Panc1 (cell line): ENCODE results near the gene MED31. TPM values are rescaled to one million over a fixed set of nuclear protein-coding genes. Genes with fewer than 3 reads are reported as not detected.

Source experiments
- ATAC-seq: fragments of 200-7000 bp; cut with Tn5 transposase; 2 replicates; pipeline ENCODE4 v1.9.1; 2020; ENCODE audit warnings: mild to moderate bottlenecking, moderate library complexity
- BruUV-seq: library from RNA; stranded (reverse); fragments of 400-500 nt; replicated peaks from 2 replicates; lab custom pipeline; 2021; lab: Mats Ljungman, UMichigan
- CTCF ChIA-PET: fragments of 300-600 bp; sonication (Branson Sonifier 250); formaldehyde crosslinking; loops from one replicate; lab custom pipeline; 2022; ENCODE audit warnings: antibody characterized with exemption; lab: Charles Lee
- POLR2A ChIA-PET: fragments of 300-600 bp; sonication (Branson Sonifier 250); formaldehyde crosslinking; loops from one replicate; lab custom pipeline; 2022; ENCODE audit warnings: antibody characterized with exemption; lab: Charles Lee
- DNase-seq: peaks from one replicate; pipeline ENCODE4 v3.0.0-alpha.2; 2010; ENCODE audit warnings: low read depth, low spot score
- H3K27ac ChIP-seq: 2 replicates; pipeline ENCODE4 v1.5.1; 2011; ENCODE audit warnings: mild to moderate bottlenecking, low read length, inconsistent platforms
- H3K27me3 ChIP-seq: fragments of 200-500 bp; sonication (Bioruptor generic); 2 replicates; pipeline ENCODE4 v1.6.0; 2014; ENCODE audit warnings: low read length, inconsistent platforms; ENCODE audit not compliant: control insufficient read depth, insufficient read depth
- H3K36me3 ChIP-seq: fragments of 200-500 bp; sonication (Bioruptor generic); 2 replicates; pipeline ENCODE4 v1.5.1; 2014; ENCODE audit warnings: inconsistent platforms, mild to moderate bottlenecking, low read length, moderate library complexity; ENCODE audit not compliant: control insufficient read depth, insufficient read depth
- H3K4me1 ChIP-seq: 2 replicates; pipeline ENCODE4 v1.5.1; 2011; ENCODE audit warnings: inconsistent platforms, mild to moderate bottlenecking, low read length, moderate library complexity; ENCODE audit not compliant: control insufficient read depth, insufficient read depth
- H3K4me3 ChIP-seq, 2 experiments: 2 replicates each; pipeline ENCODE4 v1.5.1; 2011 to 2012; ENCODE audit warnings: low read depth in 2 of 2, low read length in 2 of 2, mild to moderate bottlenecking in 2 of 2, inconsistent platforms in 1 of 2, moderate library complexity in 1 of 2
- H3K9me3 ChIP-seq: fragments of 200-500 bp; sonication (Bioruptor generic); 2 replicates; pipeline ENCODE4 v1.5.1; 2014; ENCODE audit warnings: low read depth, mild to moderate bottlenecking, inconsistent platforms, low read length, moderate library complexity; ENCODE audit not compliant: control insufficient read depth, insufficient read depth
- CTCF ChIP-seq: fragments of 450-650 bp; IDR thresholded peaks from 2 replicates; pipeline ENCODE4 v1.5.1; 2017; ENCODE audit warnings: mild to moderate bottlenecking
- POLR2AphosphoS5 ChIP-seq: IDR thresholded peaks from 2 replicates; pipeline ENCODE4 v1.6.1; 2012; ENCODE audit warnings: mild to moderate bottlenecking, low read depth, low read length, moderate library complexity
- REST ChIP-seq, 2 experiments: IDR thresholded peaks; 2 replicates each; pipeline ENCODE4 v1.6.1; 2011 to 2012; ENCODE audit warnings: low read depth in 2 of 2, control low read depth in 1 of 2, low read length in 1 of 2, mild to moderate bottlenecking in 1 of 2, moderate library complexity in 1 of 2; ENCODE audit not compliant: insufficient read depth in 1 of 2
- SIN3A ChIP-seq: IDR thresholded peaks from 2 replicates; pipeline ENCODE4 v1.6.1; 2012; ENCODE audit warnings: low read depth, mild to moderate bottlenecking, low read length, moderate library complexity, borderline replicate concordance; ENCODE audit not compliant: insufficient read depth
- TCF7L2 ChIP-seq: IDR thresholded peaks from 2 replicates; pipeline ENCODE4 v1.6.1; 2011; ENCODE audit warnings: mild to moderate bottlenecking, low read depth, low read length, inconsistent platforms
- in situ Hi-C: cut with HindIII; loops from 2 replicates; pipeline ENCODE4 v1.10.0; 2016; ENCODE audit warnings: low sequenced_read_pairs, low pct_unique_long_range_greater_than_20kb
- intact Hi-C: fragments of 100-400 bp; cut with micrococcal nuclease; formaldehyde crosslinking; loops from one replicate; pipeline ENCODE4 v1.10.0; 2022; ENCODE audit not compliant: unreplicated experiment
- total RNA-seq: library from RNA; stranded (reverse); gene quantifications from one replicate; pipeline ENCODE4 v1.2.1, GENCODE V29; 2021; ENCODE audit not compliant: unreplicated experiment

The MED31 gene
- total RNA-seq, 1 experiment from 2014 or later = 18.6 TPM

- in situ Hi-C loops = no loop called here
- POLR2A ChIA-PET = no interaction called here
Measured at GRCh38 chr17:6648181-6648580, 3.2 kb downstream of the MED31 start.

GRCh38 chr17:6643451-6644125 lies 7.8 kb downstream of the MED31 start:
- POLR2A ChIA-PET = no interaction called here
- CTCF ChIA-PET = no interaction called here
- ATAC-seq (no peak), DNase-seq (no peak)
- Histone ChIP-seq H3K27ac (no peak overlapping the region), H3K36me3 (peaks cover 16% of the 10 kb centered on the region), H3K27me3 (no peaks in the 10 kb centered on the region), H3K9me3 (no peaks in the 10 kb centered on the region), H3K4me1 (peaks cover 17% of the 10 kb centered on the region), H3K4me3 (no peak overlapping the region)
- in situ Hi-C loops (no loop called here), intact Hi-C loops (no loop called here)
- BruUV-seq = no TSS peak
- no peak for TF ChIP-seq POLR2AphosphoS5
- TF ChIP-seq REST (IDR thresholded peaks at IDR 0.05; ENCODE audit: insufficient read depth in 1 of 2, low read depth in 2 of 2, low read length in 1 of 2) = no peak

More at GRCh38 chr17:6648181-6648580, 3.2 kb downstream of the MED31 start:
- CTCF ChIA-PET = interaction anchor here (0.6 to 1.1 kb wide), 2 partner anchors 166 to 175 kb away, joined by 3 to 4 read pairs; no protein-coding TSS in a partner anchor
- BruUV-seq = no TSS peak
- no peak overlapping the region for H3K27ac ChIP-seq
- no peak overlapping the region for H3K4me3 ChIP-seq
- H3K9me3 ChIP-seq = no peaks in the 10 kb centered on the region
- peaks cover 18% of the 10 kb centered on the region for H3K36me3 ChIP-seq
- no peaks in the 10 kb centered on the region for H3K27me3 ChIP-seq
- intact Hi-C loops = no loop called here
- no peak for DNase-seq
- TF ChIP-seq SIN3A = no peak
- TF ChIP-seq CTCF = peak; percentile 50
- H3K4me1 ChIP-seq = peaks cover 13% of the 10 kb centered on the region; the same call in 1 of the 2 replicates
- no peak for ATAC-seq

- Histone ChIP-seq H3K4me1 (peaks cover 17% of the 10 kb centered on the region), H3K27ac (no peak overlapping the region), H3K27me3 (no peaks in the 10 kb centered on the region), H3K9me3 (no peaks in the 10 kb centered on the region), H3K4me3 (no peak overlapping the region), H3K36me3 (peaks cover 16% of the 10 kb centered on the region)
- intact Hi-C loops = no loop called here
- POLR2A ChIA-PET = no interaction called here
- in situ Hi-C loops = no loop called here
- DNase-seq (no peak), ATAC-seq (no peak)
- BruUV-seq = no TSS peak
- TF ChIP-seq REST (IDR thresholded peaks at IDR 0.05; ENCODE audit: insufficient read depth in 1 of 2, low read depth in 2 of 2, low read length in 1 of 2) = no peak
- TF ChIP-seq POLR2AphosphoS5 = no peak
- no peak for TF ChIP-seq TCF7L2
- no peak for TF ChIP-seq CTCF
- no peak for TF ChIP-seq SIN3A
- CTCF ChIA-PET = no interaction called here
Measured at GRCh38 chr17:6642592-6642991, 8.8 kb downstream of the MED31 start.
